ENCODE data around the gene FRYL. TPM values are rescaled to one million over a fixed set of nuclear protein-coding genes. Genes with fewer than 3 reads are reported as not detected.

Gene FRYL
- total RNA-seq, 2 donors from 2014 or later: 29.8 to 35.1 TPM

- H3K4me3 ChIP-seq: no peak overlapping the region
- no peaks in the 10 kb centered on the region for H3K36me3 ChIP-seq
- DNase-seq (ENCODE audit: low spot score): no peak
- TF ChIP-seq, protein P1, sequence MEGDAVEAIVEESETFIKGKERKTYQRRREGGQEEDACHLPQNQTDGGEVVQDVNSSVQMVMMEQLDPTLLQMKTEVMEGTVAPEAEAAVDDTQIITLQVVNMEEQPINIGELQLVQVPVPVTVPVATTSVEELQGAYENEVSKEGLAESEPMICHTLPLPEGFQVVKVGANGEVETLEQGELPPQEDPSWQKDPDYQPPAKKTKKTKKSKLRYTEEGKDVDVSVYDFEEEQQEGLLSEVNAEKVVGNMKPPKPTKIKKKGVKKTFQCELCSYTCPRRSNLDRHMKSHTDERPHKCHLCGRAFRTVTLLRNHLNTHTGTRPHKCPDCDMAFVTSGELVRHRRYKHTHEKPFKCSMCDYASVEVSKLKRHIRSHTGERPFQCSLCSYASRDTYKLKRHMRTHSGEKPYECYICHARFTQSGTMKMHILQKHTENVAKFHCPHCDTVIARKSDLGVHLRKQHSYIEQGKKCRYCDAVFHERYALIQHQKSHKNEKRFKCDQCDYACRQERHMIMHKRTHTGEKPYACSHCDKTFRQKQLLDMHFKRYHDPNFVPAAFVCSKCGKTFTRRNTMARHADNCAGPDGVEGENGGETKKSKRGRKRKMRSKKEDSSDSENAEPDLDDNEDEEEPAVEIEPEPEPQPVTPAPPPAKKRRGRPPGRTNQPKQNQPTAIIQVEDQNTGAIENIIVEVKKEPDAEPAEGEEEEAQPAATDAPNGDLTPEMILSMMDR (IDR thresholded peaks at IDR 0.05): no peak
- no peaks in the 10 kb centered on the region for H3K9me3 ChIP-seq
- no peak overlapping the region for H3K27ac ChIP-seq
- H3K27me3 ChIP-seq: no peaks in the 10 kb centered on the region
- H3K4me1 ChIP-seq: peaks cover 0 to 14% of the 10 kb centered on the region in 2 donors
Measured at GRCh38 chr4:48634688-48635308, 145.3 kb downstream of the FRYL start.

DNA sequence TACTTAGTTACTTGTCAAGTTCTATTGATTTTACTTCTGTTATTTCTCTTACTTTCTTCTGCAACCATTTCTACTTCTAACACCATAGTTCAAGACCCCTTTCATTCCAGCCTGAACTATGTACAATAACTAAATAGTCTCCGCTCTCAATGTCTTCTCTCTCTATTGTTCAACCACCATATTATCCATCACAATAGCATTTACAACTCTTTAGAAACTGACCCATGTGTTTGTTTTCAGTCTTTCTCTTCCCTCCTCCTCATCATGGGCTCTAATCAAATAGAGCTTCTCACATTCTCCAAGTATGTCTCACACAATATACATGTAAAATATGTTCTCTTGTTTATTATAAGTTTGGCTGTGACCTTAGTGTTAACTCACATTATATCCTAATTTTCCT is 146.4 kb downstream of the FRYL start:
- no peaks in the 10 kb centered on the region for H3K27me3 ChIP-seq
- TF ChIP-seq, protein P1 (IDR thresholded peaks at IDR 0.05): no peak
- peaks cover 0 to 11% of the 10 kb centered on the region in 2 donors for H3K4me1 ChIP-seq
- H3K4me3 ChIP-seq: no peak overlapping the region
- no peaks in the 10 kb centered on the region for H3K36me3 ChIP-seq
- no peak for DNase-seq (ENCODE audit: low spot score)
- no peak overlapping the region for H3K27ac ChIP-seq
- no peaks in the 10 kb centered on the region for H3K9me3 ChIP-seq

DNA sequence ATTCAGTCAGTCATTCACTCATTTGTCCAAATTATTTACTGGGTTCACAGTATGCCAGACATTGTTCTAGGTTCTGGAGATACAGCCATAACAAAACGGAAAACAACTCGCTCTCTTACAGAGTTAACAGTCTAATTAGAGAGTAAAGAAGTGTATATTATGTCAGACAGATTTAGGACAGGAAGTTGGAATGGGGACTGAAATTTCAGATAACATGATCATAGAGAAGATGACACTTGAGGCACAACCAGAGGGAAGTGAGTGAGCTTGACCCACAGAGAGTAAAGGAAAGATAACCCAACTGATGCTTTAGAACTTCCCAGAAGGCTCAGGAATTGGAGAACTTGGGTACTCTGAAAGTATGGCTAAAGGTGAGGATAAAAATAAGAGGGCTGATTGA is 150.6 kb downstream of the FRYL start:
- no peak for DNase-seq (ENCODE audit: low spot score)
- H3K4me3 ChIP-seq: no peak overlapping the region
- no peak overlapping the region for H3K27ac ChIP-seq
- H3K36me3 ChIP-seq: peaks cover 4% of the 10 kb centered on the region
- H3K9me3 ChIP-seq: no peaks in the 10 kb centered on the region
- TF ChIP-seq, protein P1 (IDR thresholded peaks at IDR 0.05): no peak
- H3K27me3 ChIP-seq: no peaks in the 10 kb centered on the region
- H3K4me1 ChIP-seq: no peaks in the 10 kb centered on the region

DNA sequence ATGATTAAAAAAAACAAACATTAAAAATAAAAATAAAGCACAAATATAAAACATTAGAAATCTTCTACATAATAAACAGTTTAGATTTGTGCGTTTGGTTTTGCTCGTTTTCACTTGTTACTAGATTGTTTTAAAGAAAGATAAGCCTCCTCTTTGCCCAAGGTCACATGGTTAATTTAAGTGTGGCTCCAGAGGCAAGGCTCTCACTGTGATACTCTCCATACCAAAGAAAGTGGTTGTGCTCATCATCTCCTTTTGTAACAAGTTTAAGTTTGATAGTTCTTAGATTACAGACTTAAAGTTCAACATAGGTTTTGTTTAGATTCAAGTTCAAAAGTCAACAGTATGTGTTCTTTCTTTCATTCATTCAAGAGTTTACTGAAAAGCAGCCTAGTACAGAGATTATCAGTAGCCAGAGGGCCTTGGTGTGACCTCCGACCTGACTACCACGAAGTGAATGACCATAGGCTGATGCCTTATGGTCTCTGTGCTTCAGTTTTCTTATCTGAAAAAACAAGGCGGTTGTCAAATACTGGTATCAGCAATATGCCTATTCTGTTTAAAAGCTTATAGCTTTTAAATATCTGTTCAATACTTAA is 156.8 kb downstream of the FRYL start:
- Histone ChIP-seq H3K27ac (no peak overlapping the region), H3K27me3 (no peaks in the 10 kb centered on the region), H3K4me1 (no peaks in the 10 kb centered on the region), H3K4me3 (no peak overlapping the region), H3K9me3 (no peaks in the 10 kb centered on the region), H3K36me3 (peaks cover 21% of the 10 kb centered on the region)
- DNase-seq (ENCODE audit: low spot score): no peak
- TF ChIP-seq, protein P1 (IDR thresholded peaks at IDR 0.05): no peak

DNA sequence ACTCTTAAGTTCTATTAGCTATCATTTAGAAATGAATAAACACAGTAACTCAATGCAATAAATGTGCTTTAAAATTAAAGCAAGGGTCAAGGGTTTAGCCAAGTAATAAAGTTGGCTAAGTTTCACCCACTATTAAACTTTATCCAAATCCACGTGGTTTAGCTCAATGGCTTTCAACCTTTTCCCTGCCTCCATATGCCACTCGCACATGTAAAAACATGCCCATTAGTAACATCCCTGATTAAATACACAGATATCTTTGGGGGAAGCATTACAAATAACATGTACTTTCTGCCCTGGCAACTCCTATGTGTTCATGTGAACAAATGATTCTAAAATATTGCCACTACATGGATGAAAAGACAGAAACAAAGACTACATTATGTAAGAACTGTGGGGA is 159.2 kb downstream of the FRYL start:
- Histone ChIP-seq H3K9me3 (no peaks in the 10 kb centered on the region), H3K27me3 (no peaks in the 10 kb centered on the region), H3K4me3 (no peak overlapping the region), H3K27ac (no peak overlapping the region), H3K36me3 (peaks cover 26% of the 10 kb centered on the region), H3K4me1 (no peaks in the 10 kb centered on the region)
- TF ChIP-seq, protein P1 (IDR thresholded peaks at IDR 0.05): no peak
- DNase-seq (ENCODE audit: low spot score): no peak

DNA sequence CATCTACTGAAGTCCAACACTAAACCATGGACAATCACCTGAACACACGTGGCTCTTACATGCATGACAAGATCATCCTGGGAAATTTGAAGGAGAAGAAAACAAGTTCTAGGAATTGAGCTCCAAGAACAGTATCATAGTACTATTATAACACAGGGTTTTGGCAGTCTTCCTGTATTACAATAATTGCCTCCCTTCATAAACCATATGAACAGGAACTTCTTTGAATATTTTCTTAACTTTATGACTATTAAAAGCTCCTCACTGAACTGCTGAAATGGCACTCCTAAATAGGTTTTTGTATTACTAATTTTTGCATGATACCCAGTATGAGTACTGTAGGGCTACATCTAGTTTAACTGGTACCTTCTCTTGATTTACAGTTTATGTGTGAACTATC is 160.0 kb downstream of the FRYL start:
- Histone ChIP-seq H3K27ac (no peak overlapping the region), H3K27me3 (no peaks in the 10 kb centered on the region), H3K36me3 (peaks cover 26% of the 10 kb centered on the region), H3K9me3 (no peaks in the 10 kb centered on the region), H3K4me3 (no peak overlapping the region), H3K4me1 (no peaks in the 10 kb centered on the region)
- TF ChIP-seq, protein P1 (IDR thresholded peaks at IDR 0.05): no peak
- DNase-seq (ENCODE audit: low spot score): no peak
